Upper lobe of right lung (tissue), 1 donor: ENCODE measurements around the gene CNDP1. TPM values are rescaled to one million over a fixed set of nuclear protein-coding genes. Genes with fewer than 3 reads are reported as not detected.

ENCODE experiments used
- ATAC-seq: fragments of 200-7000 bp; cut with Tn5 transposase; one replicate; pipeline ENCODE4 v1.9.1; 2020; ENCODE audit warnings: mild to moderate bottlenecking, moderate library complexity
- DNase-seq: peaks from one replicate; pipeline ENCODE4 v3.0.0-alpha.2; 2020
- H3K27ac ChIP-seq: fragments of 200-600 bp; one replicate; pipeline ENCODE4 v1.8.0; 2022
- H3K27me3 ChIP-seq: fragments of 200-600 bp; one replicate; pipeline ENCODE4 v1.8.0; 2022; ENCODE audit warnings: mild to moderate bottlenecking
- H3K36me3 ChIP-seq: fragments of 200-600 bp; one replicate; pipeline ENCODE4 v1.8.0; 2022
- H3K4me1 ChIP-seq: fragments of 200-600 bp; one replicate; pipeline ENCODE4 v1.8.0; 2022
- H3K4me3 ChIP-seq: fragments of 200-600 bp; one replicate; pipeline ENCODE4 v1.8.0; 2022; ENCODE audit warnings: mild to moderate bottlenecking
- H3K9me3 ChIP-seq: fragments of 200-600 bp; one replicate; pipeline ENCODE4 v1.8.0; 2022
- intact Hi-C: fragments of 100-400 bp; cut with DNase I; formaldehyde crosslinking; loops from one replicate; pipeline ENCODE4 v1.11.0; 2022
- long read RNA-seq: library from polyadenylated mRNA; unstranded; transcript quantifications from one replicate; pipeline ENCODE4 v2.0.0, GENCODE V29; 2021
- total RNA-seq: library from RNA; stranded (reverse); fragmentation: NEBNext Ultra II Directional; extraction: Animal tissue kit (Norgen Biotek cat#: 25700); gene quantifications from one replicate; pipeline ENCODE4 v1.2.1, GENCODE V29; 2021
- TF ChIP-seq, protein P1 (sequence below): fragments of 200-600 bp; IDR thresholded peaks from one replicate; pipeline ENCODE4 v1.8.0; 2022; ENCODE audit warnings: antibody characterized with exemption
- donor health status: DM: no; HTN: yes; CAD: no; lungs with severe emphysema.

The CNDP1 gene, protein sequence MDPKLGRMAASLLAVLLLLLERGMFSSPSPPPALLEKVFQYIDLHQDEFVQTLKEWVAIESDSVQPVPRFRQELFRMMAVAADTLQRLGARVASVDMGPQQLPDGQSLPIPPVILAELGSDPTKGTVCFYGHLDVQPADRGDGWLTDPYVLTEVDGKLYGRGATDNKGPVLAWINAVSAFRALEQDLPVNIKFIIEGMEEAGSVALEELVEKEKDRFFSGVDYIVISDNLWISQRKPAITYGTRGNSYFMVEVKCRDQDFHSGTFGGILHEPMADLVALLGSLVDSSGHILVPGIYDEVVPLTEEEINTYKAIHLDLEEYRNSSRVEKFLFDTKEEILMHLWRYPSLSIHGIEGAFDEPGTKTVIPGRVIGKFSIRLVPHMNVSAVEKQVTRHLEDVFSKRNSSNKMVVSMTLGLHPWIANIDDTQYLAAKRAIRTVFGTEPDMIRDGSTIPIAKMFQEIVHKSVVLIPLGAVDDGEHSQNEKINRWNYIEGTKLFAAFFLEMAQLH
- not detected for total RNA-seq
- long read RNA-seq = 0 reads

DNA sequence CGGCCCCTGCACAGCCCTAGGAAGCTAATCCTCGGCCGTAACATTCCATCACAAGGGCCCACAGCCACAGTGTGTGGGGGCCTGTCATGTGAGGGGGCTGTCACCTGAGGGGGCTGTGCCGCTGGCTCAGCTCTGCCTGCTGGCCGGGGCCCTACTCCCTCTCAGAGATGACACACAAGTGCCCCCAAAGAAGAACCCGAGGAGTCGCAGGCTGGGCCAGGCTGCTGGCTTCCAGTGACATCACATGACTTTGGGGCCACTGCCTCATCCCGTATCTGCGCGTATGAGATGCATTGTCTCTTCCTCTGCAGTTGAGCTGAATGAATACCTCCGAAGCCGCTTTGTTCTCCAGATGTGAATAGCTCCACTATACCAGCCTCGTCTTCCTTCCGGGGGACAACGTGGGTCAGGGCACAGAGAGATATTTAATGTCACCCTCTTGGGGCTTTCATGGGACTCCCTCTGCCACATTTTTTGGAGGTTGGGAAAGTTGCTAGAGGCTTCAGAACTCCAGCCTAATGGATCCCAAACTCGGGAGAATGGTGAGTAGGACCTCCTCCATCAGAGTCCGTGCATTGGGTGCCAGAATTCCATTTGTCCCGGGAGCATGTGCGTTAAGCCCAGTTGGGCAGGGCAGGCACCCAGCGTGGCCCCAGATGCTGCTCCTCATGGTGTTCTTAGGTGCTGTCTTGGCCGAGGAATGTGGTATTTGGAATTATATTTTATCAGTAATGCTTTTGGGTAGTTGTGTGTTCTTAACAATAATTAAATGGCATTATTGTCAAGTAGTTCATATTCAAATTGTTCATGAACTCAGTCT is at the start of gene CNDP1:
CNDP1 (plus strand) TSS at position 351 of the 820 bp plus-strand sequence; CDS start at position 519, 168 bp downstream.
- H3K27me3 ChIP-seq = no peaks in the 10 kb centered on the region
- H3K4me3 ChIP-seq = no peak within 1 kb of the TSS
- no peaks in the 10 kb centered on the region for H3K9me3 ChIP-seq
- TF ChIP-seq, protein P1, sequence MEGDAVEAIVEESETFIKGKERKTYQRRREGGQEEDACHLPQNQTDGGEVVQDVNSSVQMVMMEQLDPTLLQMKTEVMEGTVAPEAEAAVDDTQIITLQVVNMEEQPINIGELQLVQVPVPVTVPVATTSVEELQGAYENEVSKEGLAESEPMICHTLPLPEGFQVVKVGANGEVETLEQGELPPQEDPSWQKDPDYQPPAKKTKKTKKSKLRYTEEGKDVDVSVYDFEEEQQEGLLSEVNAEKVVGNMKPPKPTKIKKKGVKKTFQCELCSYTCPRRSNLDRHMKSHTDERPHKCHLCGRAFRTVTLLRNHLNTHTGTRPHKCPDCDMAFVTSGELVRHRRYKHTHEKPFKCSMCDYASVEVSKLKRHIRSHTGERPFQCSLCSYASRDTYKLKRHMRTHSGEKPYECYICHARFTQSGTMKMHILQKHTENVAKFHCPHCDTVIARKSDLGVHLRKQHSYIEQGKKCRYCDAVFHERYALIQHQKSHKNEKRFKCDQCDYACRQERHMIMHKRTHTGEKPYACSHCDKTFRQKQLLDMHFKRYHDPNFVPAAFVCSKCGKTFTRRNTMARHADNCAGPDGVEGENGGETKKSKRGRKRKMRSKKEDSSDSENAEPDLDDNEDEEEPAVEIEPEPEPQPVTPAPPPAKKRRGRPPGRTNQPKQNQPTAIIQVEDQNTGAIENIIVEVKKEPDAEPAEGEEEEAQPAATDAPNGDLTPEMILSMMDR = no peak
- intact Hi-C loops = no loop called here
- no peaks in the 10 kb centered on the region for H3K36me3 ChIP-seq
- ATAC-seq (no peak), DNase-seq (peak; percentile 43)
- H3K4me1 ChIP-seq = no peaks in the 10 kb centered on the region
- no peak within 1 kb of the TSS for H3K27ac ChIP-seq

DNA sequence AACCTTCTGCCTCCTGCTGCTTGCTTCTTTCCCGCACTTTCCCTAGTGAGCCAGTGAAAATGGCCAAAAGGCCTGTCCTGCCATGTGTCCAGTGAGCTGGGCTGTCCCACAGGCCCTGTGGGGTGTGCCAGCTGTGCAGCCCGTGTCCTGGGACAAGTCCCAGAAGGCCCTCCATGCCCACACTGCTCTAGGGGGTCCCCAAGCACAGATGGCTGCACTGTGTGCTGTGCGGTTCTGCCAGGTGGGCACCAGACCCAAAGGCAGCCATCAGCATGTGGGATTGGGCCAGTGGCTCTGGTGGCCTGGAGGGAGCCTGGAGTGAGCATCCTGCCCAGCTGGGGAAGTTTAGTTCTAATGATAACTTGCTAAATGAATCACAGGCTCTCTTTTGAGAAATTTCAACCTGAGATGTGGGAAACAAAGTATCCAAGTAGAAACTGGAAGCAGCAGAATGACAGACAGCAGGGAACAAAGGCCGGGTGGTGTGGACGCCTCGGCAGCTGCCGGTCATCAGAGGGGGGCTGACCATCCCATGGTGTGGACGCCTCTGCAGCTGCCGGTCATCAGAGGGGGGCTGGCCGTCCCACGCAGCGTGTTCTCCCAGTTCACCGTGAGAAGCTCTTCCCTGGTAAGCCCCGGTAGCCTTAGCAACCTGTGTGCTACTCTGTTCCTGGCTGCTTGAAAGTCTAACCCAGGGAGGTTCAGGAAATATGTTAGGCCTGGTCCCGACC is 48.0 kb upstream of the CNDP1 start:
- H3K27ac ChIP-seq = no peak overlapping the region
- no peaks in the 10 kb centered on the region for H3K27me3 ChIP-seq
- no peak overlapping the region for H3K4me3 ChIP-seq
- intact Hi-C loops = no loop called here
- H3K9me3 ChIP-seq = no peaks in the 10 kb centered on the region
- ATAC-seq (peak; percentile 21), DNase-seq (no peak)
- TF ChIP-seq, protein P1 = no peak
- no peaks in the 10 kb centered on the region for H3K36me3 ChIP-seq
- no peaks in the 10 kb centered on the region for H3K4me1 ChIP-seq

DNA sequence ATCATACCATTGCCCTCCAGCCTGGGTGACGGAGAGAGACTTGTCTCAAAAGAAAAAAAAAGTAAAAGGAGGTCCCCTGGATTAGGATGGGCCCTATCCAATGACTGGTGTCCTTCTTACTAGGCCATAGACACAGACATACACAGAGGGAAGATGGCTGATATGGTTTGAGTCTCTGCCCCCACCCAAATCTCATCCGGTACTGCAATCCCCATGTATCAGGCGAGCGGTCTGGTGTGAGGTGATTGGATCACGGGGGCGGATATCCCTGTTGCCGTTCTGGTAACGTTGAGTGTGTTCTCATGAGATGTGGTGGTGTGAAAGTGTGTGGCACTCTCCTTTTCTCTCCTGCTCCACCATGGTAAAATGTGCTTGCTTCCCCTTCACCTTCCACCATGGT is 45.9 kb upstream of the CNDP1 start:
- DNase-seq (no peak), ATAC-seq (no peak)
- Histone ChIP-seq H3K4me1 (no peaks in the 10 kb centered on the region), H3K9me3 (no peaks in the 10 kb centered on the region), H3K36me3 (no peaks in the 10 kb centered on the region), H3K27ac (no peak overlapping the region), H3K27me3 (no peaks in the 10 kb centered on the region), H3K4me3 (no peak overlapping the region)
- intact Hi-C loops = no loop called here
- TF ChIP-seq, protein P1 = no peak

DNA sequence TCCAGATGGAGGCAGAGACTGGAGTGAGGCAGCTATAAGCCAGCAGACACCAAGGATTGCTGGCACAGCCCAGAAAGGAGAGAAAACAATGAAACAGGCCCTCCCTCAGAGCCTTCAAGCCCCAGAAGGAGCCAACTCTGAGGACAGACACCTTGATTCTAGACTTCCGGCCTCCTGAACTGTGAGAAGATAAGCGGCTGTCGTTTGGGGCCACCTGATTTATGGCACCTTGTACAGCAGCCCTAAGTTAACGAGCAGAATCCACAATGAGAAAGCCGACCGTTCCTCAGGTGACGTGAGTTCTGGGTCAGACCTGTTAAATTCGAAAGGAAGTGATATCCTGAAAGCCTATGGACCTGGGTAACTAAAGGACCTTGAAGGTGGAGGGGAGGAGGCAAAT is 45.4 kb upstream of the CNDP1 start:
- intact Hi-C loops = no loop called here
- Histone ChIP-seq H3K36me3 (no peaks in the 10 kb centered on the region), H3K27me3 (no peaks in the 10 kb centered on the region), H3K4me3 (no peak overlapping the region), H3K27ac (no peak overlapping the region), H3K4me1 (no peaks in the 10 kb centered on the region), H3K9me3 (no peaks in the 10 kb centered on the region)
- TF ChIP-seq, protein P1 = no peak
- ATAC-seq = no peak
- DNase-seq = no peak

DNA sequence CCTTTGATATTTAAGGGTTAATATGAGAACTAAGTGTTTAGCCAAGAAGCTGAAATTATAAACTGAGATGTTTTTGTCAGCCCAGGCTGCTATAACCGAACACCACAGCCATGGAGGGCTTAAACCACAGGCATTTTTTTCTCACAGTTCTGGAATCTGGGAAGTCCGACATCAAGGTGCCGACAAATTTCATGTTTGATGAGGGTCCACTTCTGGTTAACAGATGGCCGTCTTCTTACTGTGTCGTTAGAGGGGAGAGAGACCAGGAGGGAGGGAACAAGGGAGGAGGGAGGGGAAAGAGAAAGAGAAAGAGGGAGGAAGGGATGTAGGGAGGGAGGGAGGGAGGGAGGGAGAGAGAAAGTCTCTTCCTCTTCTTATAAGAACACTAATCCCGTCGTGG is 44.6 kb upstream of the CNDP1 start:
- H3K36me3 ChIP-seq = no peaks in the 10 kb centered on the region
- DNase-seq = no peak
- no peak overlapping the region for H3K4me3 ChIP-seq
- intact Hi-C loops = no loop called here
- H3K9me3 ChIP-seq = no peaks in the 10 kb centered on the region
- H3K4me1 ChIP-seq = no peaks in the 10 kb centered on the region
- ATAC-seq = no peak
- no peak overlapping the region for H3K27ac ChIP-seq
- TF ChIP-seq, protein P1 = no peak
- no peaks in the 10 kb centered on the region for H3K27me3 ChIP-seq
